ENCODE measurements around the gene ZNF248. TPM values are rescaled to one million over a fixed set of nuclear protein-coding genes. Genes with fewer than 3 reads are reported as not detected.

Gene ZNF248
- total RNA-seq, 3 donors from 2014 or later (not counting 1 experiment from before 2014, with no cell fraction given): 2.8 to 6.3 (median 5.1) TPM

GRCh38 chr10:37856881-37857286, 526 bp downstream of the ZNF248 start:
- H3K27me3 ChIP-seq (ENCODE audit: control insufficient read depth, insufficient read depth, low read length): no peaks in the 10 kb centered on the region
- WGBS (ENCODE audit: insufficient coverage): under 1% methylated on average over 16 of the region's 16 CpGs
- no peaks in the 10 kb centered on the region for H3K9me3 Mint-ChIP-seq
- H3K36me3 Mint-ChIP-seq: no peaks in the 10 kb centered on the region
- no peaks in the 10 kb centered on the region for H3K9me3 ChIP-seq (ENCODE audit: control insufficient read depth, insufficient read depth, low read length)
- peaks cover 21 to 29% of the 10 kb centered on the region in 2 donors for H3K4me1 Mint-ChIP-seq
- peak overlapping the region; percentile 87 to 96 for H3K27ac Mint-ChIP-seq
- peak overlapping the region; percentile 85 for H3K27ac ChIP-seq (ENCODE audit: low read length)
- ATAC-seq (peak in 1 of 3 donors; percentile 2), DNase-seq (peak in 1 of 2 donors; percentile 55)
- intact Hi-C loops (cut with micrococcal nuclease): loop anchor here (1.0 kb wide), 2 partner anchors 119 to 153 kb away; partner anchors contain the start of genes ZNF25 and ZNF33A
- H3K4me3 Mint-ChIP-seq: peak overlapping the region; percentile 86
- no peak for TF ChIP-seq CTCF (IDR thresholded peaks at IDR 0.05)
- H3K36me3 ChIP-seq (ENCODE audit: control insufficient read depth, insufficient read depth, low read length): no peaks in the 10 kb centered on the region
- H3K27me3 Mint-ChIP-seq (ENCODE audit: low read depth in 2 of 2): no peaks in the 10 kb centered on the region
- peak overlapping the region; percentile 82 for H3K4me3 ChIP-seq (ENCODE audit: low read length)
- H3K4me1 ChIP-seq (ENCODE audit: control insufficient read depth, insufficient read depth, low read length): peaks cover 9% of the 10 kb centered on the region

- no peak for ATAC-seq
- peaks cover 21 to 29% of the 10 kb centered on the region in 2 donors for H3K4me1 Mint-ChIP-seq
- no peaks in the 10 kb centered on the region for H3K27me3 Mint-ChIP-seq (ENCODE audit: low read depth in 2 of 2)
- H3K9me3 ChIP-seq (ENCODE audit: control insufficient read depth, insufficient read depth, low read length): no peaks in the 10 kb centered on the region
- TF ChIP-seq CTCF (IDR thresholded peaks at IDR 0.05): no peak
- no peaks in the 10 kb centered on the region for H3K36me3 ChIP-seq (ENCODE audit: control insufficient read depth, insufficient read depth, low read length)
- H3K4me1 ChIP-seq (ENCODE audit: control insufficient read depth, insufficient read depth, low read length): peaks cover 9% of the 10 kb centered on the region
- peak overlapping the region in 1 of 2 donors; percentile 87 for H3K27ac Mint-ChIP-seq
- 95% methylated on average over 4 of the region's 4 CpGs for WGBS (ENCODE audit: insufficient coverage)
- intact Hi-C loops (cut with micrococcal nuclease): no loop called here
- H3K4me3 ChIP-seq (ENCODE audit: low read length): no peak overlapping the region
- H3K27ac ChIP-seq (ENCODE audit: low read length): no peak overlapping the region
- no peaks in the 10 kb centered on the region for H3K36me3 Mint-ChIP-seq
- peak overlapping the region; percentile 86 for H3K4me3 Mint-ChIP-seq
- no peak for DNase-seq
- H3K27me3 ChIP-seq (ENCODE audit: control insufficient read depth, insufficient read depth, low read length): no peaks in the 10 kb centered on the region
- H3K9me3 Mint-ChIP-seq: no peaks in the 10 kb centered on the region
These were observed 1.8 kb downstream of the ZNF248 start for GRCh38 chr10:37855636-37856035.

- peaks cover 9% of the 10 kb centered on the region for H3K4me1 ChIP-seq (ENCODE audit: control insufficient read depth, insufficient read depth, low read length)
- Mint-ChIP-seq H3K27me3 (ENCODE audit: low read depth in 2 of 2) (no peaks in the 10 kb centered on the region), H3K9me3 (no peaks in the 10 kb centered on the region), H3K4me1 (peaks cover 21 to 29% of the 10 kb centered on the region in 2 donors), H3K36me3 (no peaks in the 10 kb centered on the region), H3K4me3 (no peak overlapping the region), H3K27ac (no peak overlapping the region)
- H3K36me3 ChIP-seq (ENCODE audit: control insufficient read depth, insufficient read depth, low read length): no peaks in the 10 kb centered on the region
- TF ChIP-seq CTCF (IDR thresholded peaks at IDR 0.05): no peak
- no peak overlapping the region for H3K27ac ChIP-seq (ENCODE audit: low read length)
- H3K27me3 ChIP-seq (ENCODE audit: control insufficient read depth, insufficient read depth, low read length): no peaks in the 10 kb centered on the region
- H3K4me3 ChIP-seq (ENCODE audit: low read length): no peak overlapping the region
- intact Hi-C loops (cut with micrococcal nuclease): no loop called here
- DNase-seq (no peak), ATAC-seq (no peak)
- H3K9me3 ChIP-seq (ENCODE audit: control insufficient read depth, insufficient read depth, low read length): no peaks in the 10 kb centered on the region
These were observed 2.8 kb downstream of the ZNF248 start for GRCh38 chr10:37854626-37855025.

- Histone ChIP-seq H3K9me3 (ENCODE audit: control insufficient read depth, insufficient read depth, low read length) (no peaks in the 10 kb centered on the region), H3K4me1 (ENCODE audit: control insufficient read depth, insufficient read depth, low read length) (no peaks in the 10 kb centered on the region), H3K36me3 (ENCODE audit: control insufficient read depth, insufficient read depth, low read length) (peaks cover 3% of the 10 kb centered on the region), H3K4me3 (ENCODE audit: low read length) (no peak overlapping the region), H3K27me3 (ENCODE audit: control insufficient read depth, insufficient read depth, low read length) (no peaks in the 10 kb centered on the region), H3K27ac (ENCODE audit: low read length) (no peak overlapping the region)
- no peaks in the 10 kb centered on the region for H3K9me3 Mint-ChIP-seq
- 84% methylated on average over 2 of the region's 2 CpGs for WGBS (ENCODE audit: insufficient coverage)
- no peak for DNase-seq
- H3K27ac Mint-ChIP-seq: no peak overlapping the region
- H3K4me3 Mint-ChIP-seq: no peak overlapping the region
- H3K27me3 Mint-ChIP-seq (ENCODE audit: low read depth in 2 of 2): no peaks in the 10 kb centered on the region
- ATAC-seq: no peak
- peaks cover 14 to 20% of the 10 kb centered on the region in 2 donors for H3K4me1 Mint-ChIP-seq
- no peak for TF ChIP-seq CTCF (IDR thresholded peaks at IDR 0.05)
- intact Hi-C loops (cut with micrococcal nuclease): no loop called here
- H3K36me3 Mint-ChIP-seq: peaks cover 7% of the 10 kb centered on the region
These were observed 12.8 kb downstream of the ZNF248 start for GRCh38 chr10:37844644-37845043.
